PC-3 (cell line): ENCODE measurements around the gene RFTN2. TPM values are rescaled to one million over a fixed set of nuclear protein-coding genes. Genes with fewer than 3 reads are reported as not detected.

Experiments used
- ATAC-seq: fragments of 200-7000 bp; cut with Tn5 transposase; 2 replicates; pipeline ENCODE4 v1.9.1; 2020; ENCODE audit warnings: mild to moderate bottlenecking, moderate library complexity
- BruUV-seq: library from RNA; stranded (reverse); fragments of 400-500 nt; replicated peaks from 2 replicates; lab custom pipeline; 2021; lab: Mats Ljungman, UMichigan
- CTCF ChIA-PET: fragments of 300-600 bp; sonication (Branson Sonifier 250); formaldehyde crosslinking; loops from one replicate; lab custom pipeline; 2022; ENCODE audit warnings: antibody characterized with exemption; lab: Charles Lee
- POLR2A ChIA-PET: fragments of 300-600 bp; sonication (Branson Sonifier 250); formaldehyde crosslinking; loops from one replicate; lab custom pipeline; 2022; ENCODE audit warnings: antibody characterized with exemption; ENCODE audit not compliant: unreplicated experiment; lab: Charles Lee
- DNase-seq: peaks from one replicate; pipeline ENCODE4 v3.0.0-alpha.2; 2015
- H2AFZ ChIP-seq: fragments of 300-600 bp; sonication (generic); 2 replicates; pipeline ENCODE4 v1.6.0; 2016; ENCODE audit warnings: antibody characterized with exemption, low read length
- H3F3A ChIP-seq: fragments of 300-600 bp; sonication (generic); one replicate; pipeline ENCODE4 v1.6.0; 2017; ENCODE audit warnings: antibody characterized with exemption, low read length, control low read depth, mild to moderate bottlenecking; ENCODE audit not compliant: unreplicated experiment
- H3K27ac ChIP-seq: fragments of 300-600 bp; sonication (generic); 2 replicates; pipeline ENCODE4 v1.5.1; 2016; ENCODE audit warnings: mild to moderate bottlenecking, low read length
- H3K27me3 ChIP-seq: fragments of 300-600 bp; sonication (generic); 2 replicates; pipeline ENCODE4 v1.6.1; 2016; ENCODE audit warnings: low read length, mixed read lengths
- H3K36me3 ChIP-seq: fragments of 300-600 bp; sonication (generic); 2 replicates; pipeline ENCODE4 v1.6.1; 2016; ENCODE audit warnings: low read depth, mixed run types, low read length, mixed read lengths
- H3K4me1 ChIP-seq: fragments of 300-600 bp; sonication (generic); 2 replicates; pipeline ENCODE4 v1.5.1; 2016; ENCODE audit warnings: low read length; ENCODE audit not compliant: insufficient read depth
- H3K4me2 ChIP-seq: fragments of 300-600 bp; sonication (generic); 2 replicates; pipeline ENCODE4 v1.6.0; 2016; ENCODE audit warnings: low read length
- H3K4me3 ChIP-seq: fragments of 300-600 bp; sonication (generic); 2 replicates; pipeline ENCODE4 v1.5.1; 2016; ENCODE audit warnings: mild to moderate bottlenecking, low read length, mixed read lengths
- H3K79me2 ChIP-seq: fragments of 300-600 bp; sonication (generic); 2 replicates; pipeline ENCODE4 v1.6.1; 2017; ENCODE audit warnings: low read length, mixed read lengths
- H3K9ac ChIP-seq: fragments of 300-600 bp; sonication (generic); 2 replicates; pipeline ENCODE4 v1.6.0; 2016; ENCODE audit warnings: mild to moderate bottlenecking, low read length
- H3K9me2 ChIP-seq: fragments of 300-600 bp; sonication (generic); replicated peaks from 2 replicates; pipeline ENCODE4 v1.6.1; 2016; ENCODE audit warnings: mixed run types, low read length, mixed read lengths
- H3K9me3 ChIP-seq: fragments of 300-600 bp; sonication (generic); 2 replicates; pipeline ENCODE4 v1.6.1; 2016; ENCODE audit warnings: low read length, mixed read lengths
- H4K20me1 ChIP-seq: fragments of 300-600 bp; sonication (generic); 2 replicates; pipeline ENCODE4 v1.6.1; 2016; ENCODE audit warnings: low read length, mixed read lengths
- EZH2 ChIP-seq: fragments of 300-600 bp; sonication (generic); IDR thresholded peaks from one replicate; pipeline ENCODE4 v1.6.1; 2017; ENCODE audit warnings: antibody characterized with exemption, mild to moderate bottlenecking, low read length; ENCODE audit not compliant: unreplicated experiment
- EZH2phosphoT487 ChIP-seq: fragments of 300-600 bp; sonication (generic); IDR thresholded peaks from 2 replicates; pipeline ENCODE4 v1.6.1; 2018; ENCODE audit warnings: mild to moderate bottlenecking, antibody characterized with exemption, low read length, borderline replicate concordance
- intact Hi-C: fragments of 100-400 bp; cut with micrococcal nuclease; formaldehyde crosslinking; loops from 2 replicates; pipeline ENCODE4 v1.9.0; 2023
- total RNA-seq: library from RNA; depleted of rRNA; stranded (reverse); fragments of >200 nt; gene quantifications from 2 replicates; pipeline ENCODE4 v1.2.3, GENCODE V29; 2014
- TF ChIP-seq, protein P1 (sequence below): fragments of 300-600 bp; sonication (generic); conservative IDR thresholded peaks from 2 replicates; pipeline ENCODE4 v1.5.1; 2017; ENCODE audit warnings: antibody characterized with exemption, low read depth, mild to moderate bottlenecking, low read length

RFTN2 gene
- total RNA-seq, 1 experiment from 2014 or later: 0.07 TPM

- no TSS peak for BruUV-seq
- no peak overlapping the region for H3K4me3 ChIP-seq
- ATAC-seq: peak; percentile 38; the same call in 1 of the 2 replicates
- no peak overlapping the region for H3K4me2 ChIP-seq
- ChIA-PET CTCF (no interaction called here), POLR2A (no interaction called here)
- no peaks in the 10 kb centered on the region for H3K79me2 ChIP-seq
- H4K20me1 ChIP-seq: no peaks in the 10 kb centered on the region
- H3K27ac ChIP-seq: no peak overlapping the region
- H3K36me3 ChIP-seq: no peaks in the 10 kb centered on the region
- TF ChIP-seq EZH2: no peak
- TF ChIP-seq, protein P1, sequence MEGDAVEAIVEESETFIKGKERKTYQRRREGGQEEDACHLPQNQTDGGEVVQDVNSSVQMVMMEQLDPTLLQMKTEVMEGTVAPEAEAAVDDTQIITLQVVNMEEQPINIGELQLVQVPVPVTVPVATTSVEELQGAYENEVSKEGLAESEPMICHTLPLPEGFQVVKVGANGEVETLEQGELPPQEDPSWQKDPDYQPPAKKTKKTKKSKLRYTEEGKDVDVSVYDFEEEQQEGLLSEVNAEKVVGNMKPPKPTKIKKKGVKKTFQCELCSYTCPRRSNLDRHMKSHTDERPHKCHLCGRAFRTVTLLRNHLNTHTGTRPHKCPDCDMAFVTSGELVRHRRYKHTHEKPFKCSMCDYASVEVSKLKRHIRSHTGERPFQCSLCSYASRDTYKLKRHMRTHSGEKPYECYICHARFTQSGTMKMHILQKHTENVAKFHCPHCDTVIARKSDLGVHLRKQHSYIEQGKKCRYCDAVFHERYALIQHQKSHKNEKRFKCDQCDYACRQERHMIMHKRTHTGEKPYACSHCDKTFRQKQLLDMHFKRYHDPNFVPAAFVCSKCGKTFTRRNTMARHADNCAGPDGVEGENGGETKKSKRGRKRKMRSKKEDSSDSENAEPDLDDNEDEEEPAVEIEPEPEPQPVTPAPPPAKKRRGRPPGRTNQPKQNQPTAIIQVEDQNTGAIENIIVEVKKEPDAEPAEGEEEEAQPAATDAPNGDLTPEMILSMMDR: no peak
- TF ChIP-seq EZH2phosphoT487: no peak
- no peaks in the 10 kb centered on the region for H3K9me2 ChIP-seq
- intact Hi-C loops: no loop called here
- H3K9me3 ChIP-seq: no peaks in the 10 kb centered on the region
- H2AFZ ChIP-seq: no peak overlapping the region
- no peaks in the 10 kb centered on the region for H3K4me1 ChIP-seq
- no peaks in the 10 kb centered on the region for H3K27me3 ChIP-seq
- H3F3A ChIP-seq: no peaks in the 10 kb centered on the region
- no peak overlapping the region for H3K9ac ChIP-seq
- DNase-seq: peak; percentile 24
Measured at GRCh38 chr2:197668296-197668695, 7.1 kb downstream of the RFTN2 start.

GRCh38 chr2:197666277-197666676 is 9.1 kb downstream of the RFTN2 start:
- H3K9ac ChIP-seq: no peak overlapping the region
- H2AFZ ChIP-seq: no peak overlapping the region
- BruUV-seq: no TSS peak
- intact Hi-C loops: no loop called here
- CTCF ChIA-PET: no interaction called here
- no peaks in the 10 kb centered on the region for H3K27me3 ChIP-seq
- no peak for TF ChIP-seq EZH2phosphoT487
- TF ChIP-seq, protein P1: no peak
- no peak for TF ChIP-seq EZH2
- no peaks in the 10 kb centered on the region for H3K4me1 ChIP-seq
- no peaks in the 10 kb centered on the region for H3K79me2 ChIP-seq
- no peak for ATAC-seq
- no peaks in the 10 kb centered on the region for H3K9me2 ChIP-seq
- no peaks in the 10 kb centered on the region for H4K20me1 ChIP-seq
- H3F3A ChIP-seq: no peaks in the 10 kb centered on the region
- POLR2A ChIA-PET: no interaction called here
- no peaks in the 10 kb centered on the region for H3K9me3 ChIP-seq
- H3K4me3 ChIP-seq: no peak overlapping the region
- no peak for DNase-seq
- H3K27ac ChIP-seq: no peak overlapping the region
- no peak overlapping the region for H3K4me2 ChIP-seq
- no peaks in the 10 kb centered on the region for H3K36me3 ChIP-seq

GRCh38 chr2:197661626-197662025 is 13.8 kb downstream of the RFTN2 start:
- TF ChIP-seq, protein P1: no peak
- TF ChIP-seq EZH2 (no peak), EZH2phosphoT487 (no peak)
- Histone ChIP-seq H3K9ac (no peak overlapping the region), H4K20me1 (no peaks in the 10 kb centered on the region), H3F3A (no peaks in the 10 kb centered on the region), H3K27ac (no peak overlapping the region), H3K9me3 (no peaks in the 10 kb centered on the region), H3K36me3 (no peaks in the 10 kb centered on the region), H3K4me1 (no peaks in the 10 kb centered on the region), H3K4me3 (no peak overlapping the region), H3K4me2 (no peak overlapping the region), H3K79me2 (no peaks in the 10 kb centered on the region), H3K9me2 (no peaks in the 10 kb centered on the region), H3K27me3 (no peaks in the 10 kb centered on the region), H2AFZ (no peak overlapping the region)
- intact Hi-C loops: no loop called here
- no peak for DNase-seq
- ChIA-PET POLR2A (no interaction called here), CTCF (no interaction called here)
- no TSS peak for BruUV-seq
- no peak for ATAC-seq
